ENCODE data around the gene GGA1. TPM values are rescaled to one million over a fixed set of nuclear protein-coding genes. Genes with fewer than 3 reads are reported as not detected.
A peak's percentile ranks its signal among the peaks of the same experiment; 100 is the strongest.

Gene GGA1
- total RNA-seq, 4 donors from 2014 or later = 46.2 to 90.5 (median 60.4) TPM

GRCh38 chr22:37623075-37624016 is 14.7 kb downstream of the GGA1 start:
- H3K27me3 ChIP-seq = no peaks in the 10 kb centered on the region
- H3K4me1 ChIP-seq = peaks cover 0 to 21% of the 10 kb centered on the region in 2 donors
- DNase-seq = peak; percentile 52 to 55
- no peak for TF ChIP-seq POLR2A (IDR thresholded peaks at IDR 0.05)
- TF ChIP-seq CTCF (IDR thresholded peaks at IDR 0.05) = peak; percentile 43 to 90 (median 58)
- no peak overlapping the region for H3K4me3 ChIP-seq (replicated peaks in 1 of 3)
- 29 to 74% methylated on average over 3 to 19 of the region's 22 CpGs for WGBS, 2 donors
- no peak overlapping the region for H3K27ac ChIP-seq
- peaks cover 18 to 25% of the 10 kb centered on the region in 2 donors for H3K36me3 ChIP-seq
- no peaks in the 10 kb centered on the region for H3K9me3 ChIP-seq
- intact Hi-C loops (cut with DNase I) = no loop called here

GRCh38 chr22:37624017-37624365 is 15.4 kb downstream of the GGA1 start:
- no peak overlapping the region for H3K4me3 ChIP-seq (replicated peaks in 1 of 3)
- 75 to 89% methylated on average over 4 to 6 of the region's 6 CpGs for WGBS, 2 donors
- H3K27me3 ChIP-seq = no peaks in the 10 kb centered on the region
- H3K27ac ChIP-seq = no peak overlapping the region
- peaks cover 16 to 20% of the 10 kb centered on the region in 2 donors for H3K36me3 ChIP-seq
- intact Hi-C loops (cut with DNase I) = no loop called here
- DNase-seq = no peak
- no peak for TF ChIP-seq CTCF (IDR thresholded peaks at IDR 0.05)
- TF ChIP-seq POLR2A (IDR thresholded peaks at IDR 0.05) = no peak
- no peaks in the 10 kb centered on the region for H3K9me3 ChIP-seq
- peaks cover 0 to 21% of the 10 kb centered on the region in 2 donors for H3K4me1 ChIP-seq

- intact Hi-C loops (cut with DNase I) = loop anchor here (5.0 kb wide), 1 partner anchor 52 kb away; the partner anchor contains the start of gene LGALS1
- Histone ChIP-seq H3K9me3 (no peaks in the 10 kb centered on the region), H3K27me3 (no peaks in the 10 kb centered on the region), H3K36me3 (peaks cover 24 to 25% of the 10 kb centered on the region in 2 donors), H3K27ac (no peak overlapping the region), H3K4me3 (replicated peaks in 1 of 3) (no peak overlapping the region), H3K4me1 (peaks cover 0 to 21% of the 10 kb centered on the region in 2 donors)
- WGBS, 2 donors = 95 to 97% methylated on average over 5 to 7 of the region's 7 CpGs
- TF ChIP-seq POLR2A (IDR thresholded peaks at IDR 0.05) (no peak), CTCF (IDR thresholded peaks at IDR 0.05) (no peak)
- no peak for DNase-seq
Observed at GRCh38 chr22:37624876-37625275, 16.2 kb downstream of the GGA1 start.

- Histone ChIP-seq H3K36me3 (peaks cover 25 to 29% of the 10 kb centered on the region in 2 donors), H3K4me3 (replicated peaks in 1 of 3) (no peak overlapping the region), H3K27me3 (no peaks in the 10 kb centered on the region), H3K27ac (no peak overlapping the region), H3K9me3 (no peaks in the 10 kb centered on the region), H3K4me1 (peaks cover 0 to 21% of the 10 kb centered on the region in 2 donors)
- WGBS, 2 donors = 84 to 93% methylated on average over 6 to 7 of the region's 14 CpGs
- intact Hi-C loops (cut with DNase I) = loop anchor here (5.0 kb wide), 1 partner anchor 52 kb away; the partner anchor contains the start of gene LGALS1
- no peak for DNase-seq
- TF ChIP-seq CTCF (IDR thresholded peaks at IDR 0.05) = no peak
- TF ChIP-seq POLR2A (IDR thresholded peaks at IDR 0.05) = no peak
Observed at GRCh38 chr22:37625737-37626136, 17.1 kb downstream of the GGA1 start.

GRCh38 chr22:37626144-37626543 is 17.5 kb downstream of the GGA1 start:
- intact Hi-C loops (cut with DNase I) = loop anchor here (5.0 kb wide), 1 partner anchor 51 kb away; the partner anchor contains the start of gene LGALS1
- WGBS, 2 donors = 52 to 84% methylated on average over 5 to 10 of the region's 11 CpGs
- H3K9me3 ChIP-seq = no peaks in the 10 kb centered on the region
- DNase-seq = no peak
- TF ChIP-seq POLR2A (IDR thresholded peaks at IDR 0.05) (no peak), CTCF (IDR thresholded peaks at IDR 0.05) (no peak)
- no peaks in the 10 kb centered on the region for H3K27me3 ChIP-seq
- peaks cover 22 to 28% of the 10 kb centered on the region in 2 donors for H3K36me3 ChIP-seq
- no peak overlapping the region for H3K4me3 ChIP-seq (replicated peaks in 1 of 3)
- peaks cover 0 to 21% of the 10 kb centered on the region in 2 donors for H3K4me1 ChIP-seq
- peak overlapping the region in 1 of 3 donors; percentile 31 for H3K27ac ChIP-seq

All from thyroid gland (tissue), 4 donors.